OCI-LY7 (cell line): ENCODE measurements around the gene LIPH. TPM values are rescaled to one million over a fixed set of nuclear protein-coding genes. Genes with fewer than 3 reads are reported as not detected.
A peak's percentile ranks its signal among the peaks of the same experiment; 100 is the strongest.

Source experiments
- BruUV-seq: library from RNA; stranded (reverse); fragments of 400-500 nt; replicated peaks from 2 replicates; lab custom pipeline; 2021; lab: Mats Ljungman, UMichigan
- CTCF ChIA-PET: fragments of 300-600 bp; sonication (Branson Sonifier 250); formaldehyde crosslinking; loops from one replicate; lab custom pipeline; 2022; ENCODE audit warnings: antibody characterized with exemption; ENCODE audit not compliant: unreplicated experiment; lab: Charles Lee
- POLR2A ChIA-PET: fragments of 300-600 bp; sonication (Branson Sonifier 250); formaldehyde crosslinking; loops from one replicate; lab custom pipeline; 2022; ENCODE audit warnings: antibody characterized with exemption; lab: Charles Lee
- DNase-seq: peaks from one replicate; pipeline ENCODE4 v3.0.0-alpha.2; 2015; ENCODE audit warnings: low spot score
- H2AFZ ChIP-seq: fragments of 200-600 bp; sonication (generic), shearing (Covaris generic); 2 replicates; pipeline ENCODE4 v1.6.1; 2014; ENCODE audit warnings: mild to moderate bottlenecking, antibody characterized with exemption, low read length, moderate library complexity
- H3K27ac ChIP-seq: fragments of 200-600 bp; sonication (generic); 2 replicates; pipeline ENCODE4 v1.5.1; 2014; ENCODE audit warnings: mixed run types, low read depth, mild to moderate bottlenecking, moderate library complexity, low read length, inconsistent platforms; ENCODE audit not compliant: poor library complexity, severe bottlenecking
- H3K36me3 ChIP-seq: fragments of 200-600 bp; sonication (generic); 2 replicates; pipeline ENCODE4 v1.6.1; 2014; ENCODE audit warnings: mild to moderate bottlenecking, antibody characterized with exemption, low read length, moderate library complexity, mixed read lengths; ENCODE audit not compliant: insufficient read depth
- H3K4me1 ChIP-seq: fragments of 200-600 bp; sonication (generic); 2 replicates; pipeline ENCODE4 v1.5.1; 2014; ENCODE audit warnings: mild to moderate bottlenecking, low read length; ENCODE audit not compliant: insufficient read depth, poor library complexity, severe bottlenecking
- H3K4me2 ChIP-seq: fragments of 200-600 bp; sonication (generic); 2 replicates; pipeline ENCODE4 v1.6.1; 2014; ENCODE audit warnings: mild to moderate bottlenecking, low read length
- H3K4me3 ChIP-seq: fragments of 200-600 bp; sonication (generic); 2 replicates; pipeline ENCODE4 v1.5.1; 2014; ENCODE audit warnings: mild to moderate bottlenecking, low read depth, low read length; ENCODE audit not compliant: poor library complexity, severe bottlenecking
- H3K79me2 ChIP-seq: fragments of 200-600 bp; sonication (generic); 2 replicates; pipeline ENCODE4 v1.6.1; 2016; ENCODE audit warnings: low read depth, mild to moderate bottlenecking, low read length, moderate library complexity, mixed read lengths; ENCODE audit not compliant: insufficient read depth
- H3K9me2 ChIP-seq: fragments of 200-600 bp; sonication (generic); 2 replicates; pipeline ENCODE4 v1.6.1; 2016; ENCODE audit warnings: mild to moderate bottlenecking, low read length, mixed read lengths; ENCODE audit not compliant: insufficient read depth
- H3K9me3 ChIP-seq: fragments of 200-600 bp; sonication (generic); 2 replicates; pipeline ENCODE4 v1.6.1; 2014; ENCODE audit warnings: mild to moderate bottlenecking, mixed run types, low read length, mixed read lengths
- H4K20me1 ChIP-seq: fragments of 200-600 bp; sonication (generic); 2 replicates; pipeline ENCODE4 v1.6.1; 2014; ENCODE audit warnings: mild to moderate bottlenecking, antibody characterized with exemption, low read length, moderate library complexity, mixed read lengths; ENCODE audit not compliant: insufficient read depth
- CTCF ChIP-seq: fragments of 200-600 bp; sonication (generic); conservative IDR thresholded peaks from 2 replicates; pipeline ENCODE4 v1.5.1; 2014; ENCODE audit warnings: mild to moderate bottlenecking, antibody characterized with exemption, low read length, moderate library complexity, mixed read lengths
- EZH2phosphoT487 ChIP-seq: fragments of 200-600 bp; sonication (generic); IDR thresholded peaks from 2 replicates; pipeline ENCODE4 v1.6.1; 2018; ENCODE audit warnings: low read depth, borderline replicate concordance, mild to moderate bottlenecking, mixed run types, antibody characterized with exemption, low read length, moderate library complexity, mixed read lengths
- intact Hi-C: fragments of 100-400 bp; cut with micrococcal nuclease; formaldehyde crosslinking; loops from one replicate; pipeline ENCODE4 v1.10.0; 2022; ENCODE audit not compliant: unreplicated experiment
- total RNA-seq, 2 experiments: library from RNA; depleted of rRNA in 1 of 2; stranded (reverse); fragments of >200 nt in 1 of 2; shearing (Covaris generic) in 1 of 2; gene quantifications; 2 replicates each; pipeline ENCODE4 v1.2.3, GENCODE V29; 2014 to 2022

Gene LIPH
- total RNA-seq, 2 experiments from 2014 or later, result not detected

- peak within 1 kb of the TSS; percentile 45 for H3K27ac ChIP-seq
- intact Hi-C loops, result no loop called here
- peak within 1 kb of the TSS; percentile 86 for H3K4me3 ChIP-seq
- H3K9me2 ChIP-seq, result no peaks in the 10 kb centered on the region
- DNase-seq, result peak; percentile 98
- no peaks in the 10 kb centered on the region for H3K9me3 ChIP-seq
- TF ChIP-seq CTCF (no peak), EZH2phosphoT487 (no peak)
- peaks cover 30% of the 10 kb centered on the region for H3K79me2 ChIP-seq
- POLR2A ChIA-PET, result interaction anchor here (0.5 to 1.8 kb wide), 7 partner anchors 10 to 1004 kb away, joined by 3 to 30 read pairs (median 3); no protein-coding TSS in a partner anchor
- CTCF ChIA-PET, result interaction anchor here (1.0 to 1.5 kb wide), 3 partner anchors 8 to 26 kb away, joined by 3 to 6 read pairs (median 4); no protein-coding TSS in a partner anchor
- peak within 1 kb of the TSS; percentile 98 for H3K4me2 ChIP-seq
- BruUV-seq, result no TSS peak
- H3K4me1 ChIP-seq, result peaks cover 28% of the 10 kb centered on the region
- peaks cover 4% of the 10 kb centered on the region; the same call in 1 of the 2 replicates for H4K20me1 ChIP-seq
- H2AFZ ChIP-seq, result peak within 1 kb of the TSS; percentile 90
- peaks cover 2% of the 10 kb centered on the region; the same call in 1 of the 2 replicates for H3K36me3 ChIP-seq
Observed at GRCh38 chr3:185585859-185586685, 33.7 kb upstream of the LIPH start, which contains the start of gene SENP2. Gene SENP2 (plus strand): TSS chr3:185586295. CDS start chr3:185586414, 119 bp downstream.

- Histone ChIP-seq H3K4me2 (peak overlapping the region; percentile 81), H3K9me3 (no peaks in the 10 kb centered on the region), H3K4me1 (peaks cover 28% of the 10 kb centered on the region), H3K9me2 (no peaks in the 10 kb centered on the region), H3K79me2 (peaks cover 30% of the 10 kb centered on the region), H3K27ac (peak overlapping the region; percentile 13), H3K4me3 (peak overlapping the region; percentile 86), H2AFZ (peak overlapping the region; percentile 90), H3K36me3 (no peaks in the 10 kb centered on the region), H4K20me1 (peaks cover 4% of the 10 kb centered on the region; the same call in 1 of the 2 replicates)
- TSS peak; percentile 99 for BruUV-seq
- ChIA-PET POLR2A (interaction anchor here (1.0 to 1.8 kb wide), 4 partner anchors 10 to 19 kb away, joined by 3 to 30 read pairs (median 8); no protein-coding TSS in a partner anchor), CTCF (interaction anchor here (1.0 kb wide), 1 partner anchor 8 kb away, joined by 3 read pairs; no protein-coding TSS in a partner anchor)
- DNase-seq, result no peak
- intact Hi-C loops, result no loop called here
- no peak for TF ChIP-seq EZH2phosphoT487
- no peak for TF ChIP-seq CTCF
Observed at GRCh38 chr3:185585518-185585858, 33.1 kb upstream of the LIPH start.
